Measurements from ENCODE around the gene SSU72. TPM values are rescaled to one million over a fixed set of nuclear protein-coding genes. Genes with fewer than 3 reads are reported as not detected.

The SSU72 gene
- total RNA-seq, 4 donors from 2014 or later, result 204 to 294 (median 241) TPM

GRCh38 chr1:1551524-1552262, 23.0 kb downstream of the SSU72 start:
- no peak for DNase-seq
- intact Hi-C loops (cut with DNase I), result no loop called here
- H3K4me1 ChIP-seq, result peaks cover 20 to 32% of the 10 kb centered on the region in 2 donors
- 88 to 90% methylated on average over 18 to 33 of the region's 33 CpGs for WGBS, 2 donors
- peak overlapping the region in 1 of 3 donors; percentile 10 for H3K27ac ChIP-seq
- H3K9me3 ChIP-seq, result no peaks in the 10 kb centered on the region
- no peak overlapping the region for H3K4me3 ChIP-seq (replicated peaks in 1 of 3)
- H3K27me3 ChIP-seq, result no peaks in the 10 kb centered on the region
- H3K36me3 ChIP-seq, result no peaks in the 10 kb centered on the region
- TF ChIP-seq CTCF (IDR thresholded peaks at IDR 0.05), result no peak
- TF ChIP-seq POLR2A (IDR thresholded peaks at IDR 0.05), result no peak

GRCh38 chr1:1550591-1551432, 23.9 kb downstream of the SSU72 start:
- WGBS, 2 donors, result 68 to 79% methylated on average over 9 of the region's 15 CpGs
- no peak overlapping the region for H3K4me3 ChIP-seq (replicated peaks in 1 of 3)
- intact Hi-C loops (cut with DNase I), result no loop called here
- no peak overlapping the region for H3K27ac ChIP-seq
- TF ChIP-seq CTCF (IDR thresholded peaks at IDR 0.05), result peak in 3 of 6 experiments; percentile 4 to 31 (median 27)
- no peak for TF ChIP-seq POLR2A (IDR thresholded peaks at IDR 0.05)
- H3K9me3 ChIP-seq, result no peaks in the 10 kb centered on the region
- H3K36me3 ChIP-seq, result no peaks in the 10 kb centered on the region
- H3K4me1 ChIP-seq, result peaks cover 15 to 27% of the 10 kb centered on the region in 2 donors
- H3K27me3 ChIP-seq, result no peaks in the 10 kb centered on the region
- peak in 1 of 2 donors; percentile 20 for DNase-seq

GRCh38 chr1:1550087-1550486, 24.6 kb downstream of the SSU72 start:
- WGBS, 2 donors, result 79 to 80% methylated on average over 7 of the region's 7 CpGs
- DNase-seq, result no peak
- Histone ChIP-seq H3K4me3 (replicated peaks in 1 of 3) (no peak overlapping the region), H3K9me3 (no peaks in the 10 kb centered on the region), H3K27ac (no peak overlapping the region), H3K4me1 (peaks cover 15 to 26% of the 10 kb centered on the region in 2 donors), H3K27me3 (no peaks in the 10 kb centered on the region), H3K36me3 (no peaks in the 10 kb centered on the region)
- TF ChIP-seq POLR2A (IDR thresholded peaks at IDR 0.05) (no peak), CTCF (IDR thresholded peaks at IDR 0.05) (no peak)
- intact Hi-C loops (cut with DNase I), result no loop called here

GRCh38 chr1:1548591-1548990, 26.1 kb downstream of the SSU72 start:
- peaks cover 12 to 28% of the 10 kb centered on the region in 2 donors for H3K4me1 ChIP-seq
- no peaks in the 10 kb centered on the region for H3K9me3 ChIP-seq
- DNase-seq, result no peak
- no peaks in the 10 kb centered on the region for H3K27me3 ChIP-seq
- WGBS, 2 donors, result 86 to 90% methylated on average over 11 to 13 of the region's 14 CpGs
- H3K36me3 ChIP-seq, result no peaks in the 10 kb centered on the region
- no peak overlapping the region for H3K27ac ChIP-seq
- H3K4me3 ChIP-seq (replicated peaks in 1 of 3), result no peak overlapping the region
- no peak for TF ChIP-seq POLR2A (IDR thresholded peaks at IDR 0.05)
- no peak for TF ChIP-seq CTCF (IDR thresholded peaks at IDR 0.05)
- intact Hi-C loops (cut with DNase I), result no loop called here

- H3K4me1 ChIP-seq, result peaks cover 12 to 28% of the 10 kb centered on the region in 2 donors
- no peak for TF ChIP-seq POLR2A (IDR thresholded peaks at IDR 0.05)
- TF ChIP-seq CTCF (IDR thresholded peaks at IDR 0.05), result no peak
- WGBS, 2 donors, result 93 to 95% methylated on average over 19 of the region's 19 CpGs
- no peak overlapping the region for H3K4me3 ChIP-seq (replicated peaks in 1 of 3)
- intact Hi-C loops (cut with DNase I), result no loop called here
- no peaks in the 10 kb centered on the region for H3K9me3 ChIP-seq
- no peak overlapping the region for H3K27ac ChIP-seq
- no peaks in the 10 kb centered on the region for H3K27me3 ChIP-seq
- H3K36me3 ChIP-seq, result peaks cover 0 to 5% of the 10 kb centered on the region in 2 donors
- no peak for DNase-seq
Measured at GRCh38 chr1:1547476-1547875, 27.2 kb downstream of the SSU72 start.
